GM18508 (cell line): Measurements from ENCODE around the gene LRRC46.

Experiments used
- ATAC-seq: cut with Tn5 transposase; IDR thresholded peaks from one replicate; pipeline ENCODE4 v1.9.1; 2021; ENCODE audit warnings: moderate number of reproducible peaks; ENCODE audit not compliant: insufficient read depth, unreplicated experiment

Gene LRRC46

DNA sequence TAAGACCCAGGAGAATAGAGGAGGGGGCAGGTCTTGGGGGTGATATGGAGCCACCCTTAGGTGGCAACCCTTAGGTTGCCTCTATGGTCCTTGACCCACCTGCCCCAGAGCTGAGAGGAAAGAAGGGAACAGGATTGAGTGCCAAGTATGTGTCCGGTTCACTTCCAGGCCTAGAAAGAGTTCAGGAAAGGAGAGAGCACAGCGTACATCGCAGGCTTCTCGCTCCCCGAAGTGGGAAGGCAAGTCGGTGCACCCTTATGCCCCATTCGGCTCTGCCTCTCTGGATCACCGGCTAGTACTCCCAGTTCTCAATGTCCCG is 18.9 kb downstream of the LRRC46 start:
- ATAC-seq, result no peak

DNA sequence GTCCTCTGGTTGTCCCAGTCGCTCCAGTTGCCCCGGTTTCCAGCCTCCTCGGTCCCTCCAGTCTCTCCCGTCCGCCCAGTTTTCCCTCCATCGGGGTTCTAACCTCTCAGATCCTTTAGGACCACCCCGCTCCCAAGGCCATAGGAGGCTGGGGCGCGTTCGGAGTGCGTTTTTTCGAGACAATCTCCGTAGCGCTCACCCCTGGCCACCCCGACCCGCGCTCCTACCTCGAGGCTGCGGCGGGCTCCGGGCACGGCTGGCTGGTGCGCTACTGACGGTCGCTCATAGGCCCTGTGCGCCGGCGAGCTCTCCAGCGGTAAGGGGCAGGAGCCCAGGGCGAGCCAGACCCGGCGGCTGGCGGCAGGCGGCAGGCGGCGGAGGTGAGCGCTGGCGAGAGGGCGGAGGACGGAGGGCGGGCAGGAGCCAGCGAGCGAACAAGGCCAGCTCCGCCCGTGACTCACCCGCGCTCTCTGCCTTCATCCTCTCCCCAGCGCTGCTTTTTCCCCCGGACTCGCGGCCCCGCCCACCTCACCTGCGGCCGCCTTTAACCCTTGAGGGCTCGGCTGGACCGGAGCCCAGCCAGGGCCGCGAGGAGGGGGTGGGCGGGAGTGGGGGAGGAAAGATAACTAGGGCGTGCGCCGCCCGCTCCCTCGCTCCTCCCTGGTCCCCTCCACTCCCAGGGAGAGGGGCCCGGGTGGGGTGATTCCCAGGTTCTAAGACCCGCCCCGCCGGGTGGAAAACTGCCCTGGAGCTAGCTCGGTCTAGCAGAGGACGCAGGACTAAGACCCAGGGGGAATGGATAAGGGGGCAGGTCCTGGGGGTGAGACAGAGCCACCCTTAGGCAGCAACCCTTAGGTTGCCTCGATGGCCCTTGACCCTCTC is 19.5 kb downstream of the LRRC46 start, which contains the start of gene SP6:
TSS of gene SP6 (minus strand) at position 472 of the 882 bp plus-strand sequence. CDS start 2,734 bp downstream, outside the sequence.
- no peak for ATAC-seq

DNA sequence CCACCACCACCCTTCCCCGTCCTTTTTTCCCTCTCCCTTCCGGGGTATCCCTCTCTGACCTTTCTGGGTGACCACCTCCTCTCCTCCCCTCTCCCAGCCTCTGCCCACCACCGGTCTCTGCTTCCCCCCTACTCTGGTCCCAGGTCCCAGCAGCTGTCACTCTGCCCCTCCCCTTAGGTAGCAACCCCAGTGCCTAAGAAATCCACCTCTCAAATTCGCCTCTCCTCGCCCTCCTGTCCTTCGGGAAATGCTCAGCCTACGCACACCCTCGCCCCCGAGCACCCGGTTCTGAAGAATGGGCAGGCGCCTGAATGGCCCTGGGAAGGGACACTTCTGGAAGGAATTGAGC is 20.3 kb downstream of the LRRC46 start:
- no peak for ATAC-seq

DNA sequence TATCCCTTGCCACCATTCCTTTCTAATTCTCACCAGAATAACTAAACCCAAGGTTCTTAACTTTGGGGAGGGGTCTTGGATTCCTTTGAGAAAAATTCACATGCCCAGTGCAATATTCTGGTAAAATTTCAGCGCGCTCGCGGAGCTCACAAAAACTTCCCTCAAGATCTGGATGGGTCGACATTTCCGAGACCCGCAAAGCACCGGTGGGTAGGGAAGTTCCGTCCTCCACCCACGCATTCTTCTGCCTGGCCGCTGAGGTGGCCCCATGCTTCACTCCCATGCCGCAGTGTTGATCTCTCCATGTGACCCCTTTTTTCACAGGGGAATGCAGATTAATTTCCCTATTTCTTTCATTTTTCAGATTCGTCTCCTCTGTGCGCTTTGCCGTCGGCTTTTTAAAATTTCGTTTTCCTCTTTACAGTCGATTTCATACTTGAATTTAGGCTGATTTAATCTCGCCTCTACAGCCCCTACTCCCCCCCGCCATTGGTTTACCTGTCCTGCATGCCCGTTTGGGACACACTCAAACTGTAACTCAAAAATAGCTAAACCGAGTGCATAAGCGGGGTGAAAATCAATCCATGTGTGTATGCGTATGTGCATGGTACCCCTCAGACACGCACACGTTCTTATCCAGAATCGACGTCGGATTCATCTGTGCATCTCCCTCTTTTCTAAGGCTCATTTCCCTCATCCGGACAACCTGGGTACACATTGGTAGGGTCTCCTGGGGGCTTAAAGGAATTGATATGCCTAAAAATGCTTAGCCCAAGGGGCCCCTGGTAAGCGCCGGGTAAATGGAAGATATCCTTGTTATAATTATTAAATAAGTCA is 20.9 kb downstream of the LRRC46 start:
- no peak for ATAC-seq

DNA sequence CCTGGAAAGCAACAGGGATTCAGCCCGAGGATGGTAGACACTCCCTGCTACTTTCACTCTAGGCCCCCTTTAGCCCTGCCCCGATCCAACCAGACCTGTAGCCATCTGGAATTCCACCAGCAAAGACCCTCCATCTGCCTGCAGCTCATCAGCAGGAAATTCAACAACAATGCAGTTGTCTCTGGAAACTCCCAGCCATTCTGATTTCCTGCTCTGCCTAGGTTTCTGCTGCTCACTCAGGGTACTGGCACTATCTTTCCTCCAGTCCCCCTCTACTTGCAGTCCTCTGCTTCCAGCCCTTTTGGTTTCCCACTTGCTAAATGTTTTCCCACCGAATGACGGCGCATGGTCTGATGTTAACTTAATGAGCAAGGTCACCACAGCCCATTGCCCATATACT is 22.1 kb downstream of the LRRC46 start:
- no peak for ATAC-seq

DNA sequence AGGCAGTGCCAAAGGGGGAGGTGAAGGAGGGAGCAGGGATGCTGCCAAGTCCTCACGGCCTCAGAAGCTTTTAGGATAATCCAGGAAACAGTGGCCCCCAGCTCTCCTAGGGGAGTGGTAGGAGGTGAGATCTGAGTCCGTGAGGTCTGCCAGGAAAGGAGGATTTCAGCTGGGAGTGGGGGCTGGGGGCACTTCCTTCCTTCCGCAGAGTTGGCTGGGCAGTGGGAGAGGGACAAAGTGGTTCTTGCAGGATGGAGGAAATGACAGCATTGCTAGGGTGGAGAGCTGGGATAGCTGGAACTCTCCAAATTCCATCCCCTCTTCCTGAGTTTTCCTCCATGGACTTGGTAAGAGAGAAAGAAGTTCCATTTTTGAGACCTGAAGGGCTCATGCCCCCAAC is 24.3 kb downstream of the LRRC46 start:
- no peak for ATAC-seq

DNA sequence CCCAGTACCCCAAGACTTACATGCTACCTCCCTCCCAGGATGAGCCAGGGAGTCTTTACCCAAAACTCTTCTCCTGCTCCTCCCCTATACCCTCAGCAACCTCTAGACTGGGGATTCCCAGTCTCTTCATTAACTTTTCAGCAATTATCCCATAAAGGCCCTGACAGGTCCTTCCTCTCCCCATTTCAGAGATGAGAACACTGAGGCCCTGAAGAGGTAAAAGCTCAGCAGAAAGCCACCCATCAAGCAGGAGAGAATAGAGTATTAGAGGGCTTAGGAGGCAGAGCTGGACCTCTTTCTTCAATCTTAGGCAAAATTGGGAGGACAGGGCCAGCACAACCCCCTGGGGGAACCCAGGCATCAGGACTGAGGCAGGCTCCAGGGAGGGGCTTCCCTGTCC is 25.4 kb downstream of the LRRC46 start:
- ATAC-seq, result no peak

DNA sequence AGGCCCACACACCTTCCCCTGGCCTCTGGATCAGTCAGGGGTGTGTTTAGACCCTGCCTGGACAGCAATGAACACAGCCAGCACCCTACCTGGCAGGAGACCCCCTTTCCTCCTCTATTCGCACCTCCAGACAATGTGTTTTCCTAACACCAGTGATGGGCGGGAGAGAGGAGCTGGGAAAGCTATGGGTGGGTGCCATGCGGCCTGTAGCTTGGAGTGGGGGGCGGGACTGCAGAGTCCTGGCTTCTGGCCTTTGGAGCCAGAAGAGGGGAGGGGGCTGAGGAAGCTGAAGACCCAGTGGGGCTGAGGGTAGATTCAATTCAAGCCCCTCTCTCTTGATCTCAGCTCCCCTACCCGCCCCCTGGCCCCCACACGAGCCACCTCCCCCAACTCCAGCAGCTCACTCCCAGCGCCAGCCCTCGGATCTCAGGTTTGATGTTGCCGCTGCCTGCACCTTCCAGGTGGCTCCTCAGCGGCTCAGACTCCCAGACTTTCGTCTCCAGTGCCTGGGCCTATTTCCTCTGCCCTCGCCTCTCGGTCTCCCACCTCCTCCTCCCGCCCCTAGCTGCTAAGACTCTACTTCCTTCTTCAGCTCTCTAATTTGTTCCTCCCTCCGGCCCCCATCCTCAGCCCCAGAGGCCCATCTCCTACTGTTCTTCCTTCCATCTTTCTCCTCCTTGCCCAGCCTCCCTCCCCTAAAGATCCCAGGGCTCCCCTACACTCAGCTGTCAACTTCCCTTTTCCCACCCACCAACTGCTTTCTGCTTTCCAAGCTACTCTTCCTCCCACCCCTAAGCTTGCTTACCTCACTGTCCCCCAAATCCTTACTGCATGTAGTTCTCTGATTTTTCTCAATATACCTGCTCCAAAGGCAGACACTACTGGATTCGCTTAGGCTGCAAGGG is 26.3 kb downstream of the LRRC46 start:
- ATAC-seq, result no peak

DNA sequence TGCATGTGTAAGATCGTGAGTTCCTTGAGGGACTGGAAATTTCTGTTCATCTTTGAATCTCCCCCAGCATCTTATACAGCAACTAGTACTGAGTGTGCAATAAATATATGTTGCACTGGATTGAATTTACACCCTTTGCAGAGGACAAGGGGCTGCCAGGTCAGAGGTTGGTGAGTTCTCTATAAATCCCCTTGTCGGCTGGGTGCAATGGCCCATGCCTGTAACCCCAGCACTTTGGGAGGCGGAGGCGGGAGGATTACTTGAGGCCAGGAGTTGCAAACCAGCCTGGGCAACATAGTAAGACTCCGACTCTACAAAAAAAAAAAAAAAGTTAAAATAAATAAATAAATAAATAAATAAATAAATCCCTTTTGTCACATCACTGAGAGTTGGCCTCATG is 28.9 kb downstream of the LRRC46 start:
- ATAC-seq, result no peak

DNA sequence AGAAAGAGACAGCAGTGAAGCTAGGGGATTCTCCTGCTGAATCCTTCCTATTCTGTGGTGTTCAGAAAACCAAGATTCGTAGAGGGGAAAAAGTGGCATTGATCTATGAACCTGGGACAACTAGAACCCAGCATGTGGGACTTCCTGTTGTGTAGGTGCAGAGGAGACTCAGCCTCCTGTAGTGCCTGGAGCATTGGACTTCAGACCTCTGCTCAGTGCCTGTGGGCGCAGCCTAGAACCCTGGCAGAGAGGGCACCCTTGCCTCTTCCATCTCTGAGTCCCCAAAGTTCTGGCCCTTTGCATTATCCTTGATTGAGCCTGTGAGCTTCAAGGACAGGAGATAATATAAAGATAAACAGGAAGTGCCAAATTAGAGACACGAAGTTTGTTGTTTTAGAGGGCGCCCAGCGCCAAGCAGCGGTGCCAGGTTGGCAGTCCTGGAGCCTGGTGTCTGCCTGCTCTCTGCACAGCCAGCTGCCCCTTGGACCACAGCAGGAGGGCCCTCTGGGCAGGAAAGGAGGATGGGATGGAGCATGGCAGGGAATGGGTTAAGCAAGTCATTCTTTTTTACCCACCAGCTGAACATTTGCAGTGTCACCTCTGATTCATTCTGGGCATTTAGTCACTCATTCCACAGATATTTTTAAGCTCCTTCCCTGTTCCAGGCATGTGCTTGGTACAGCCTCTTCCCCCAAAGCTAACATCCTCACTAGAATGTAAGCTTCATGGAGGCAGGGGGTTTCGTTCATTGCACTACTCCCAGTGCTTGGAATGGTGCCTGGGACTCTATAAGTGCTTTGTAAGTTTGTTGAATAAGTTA is 31.4 kb downstream of the LRRC46 start:
- no peak for ATAC-seq

DNA sequence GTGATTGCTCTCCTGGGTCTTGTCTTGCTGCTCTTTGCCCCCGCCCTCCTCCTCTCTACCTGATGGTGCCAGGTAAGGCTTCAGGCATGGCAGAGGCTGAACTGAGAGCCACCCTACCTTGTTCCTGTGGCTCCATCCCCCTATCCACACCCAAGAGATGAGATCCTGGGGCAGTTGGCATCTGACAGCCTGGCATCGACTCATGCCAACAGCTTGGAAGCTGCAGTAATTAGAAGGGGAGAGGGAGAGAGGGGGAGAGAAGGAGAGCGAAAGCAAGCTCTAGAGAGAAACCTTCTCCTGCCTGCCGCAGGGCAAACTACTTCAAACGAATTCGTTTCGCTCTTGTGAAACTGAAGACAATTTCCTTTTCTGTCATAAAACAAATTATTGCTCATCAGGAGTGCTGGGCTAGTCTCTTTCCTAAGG is 33.3 kb downstream of the LRRC46 start:
- ATAC-seq, result no peak

DNA sequence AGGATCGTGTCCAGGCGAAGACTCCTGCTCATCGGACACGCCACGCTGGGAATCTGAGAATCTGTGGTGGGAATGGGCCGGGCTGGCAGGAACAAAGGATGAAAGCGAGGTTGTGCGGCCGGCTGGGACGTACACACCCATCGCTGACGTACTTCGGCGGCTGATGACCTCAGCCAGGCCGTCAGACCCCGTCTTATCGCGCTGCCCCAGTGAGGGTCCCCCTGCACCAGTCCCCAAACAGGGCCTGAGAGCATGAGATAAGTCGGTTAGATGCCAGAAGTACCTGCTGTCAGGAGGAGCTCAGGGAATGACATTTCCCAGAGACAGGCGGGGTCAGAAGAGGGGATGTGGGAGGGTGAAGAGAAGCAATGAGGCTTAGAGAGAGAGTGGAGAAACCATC is 35.5 kb downstream of the LRRC46 start:
- ATAC-seq, result no peak

DNA sequence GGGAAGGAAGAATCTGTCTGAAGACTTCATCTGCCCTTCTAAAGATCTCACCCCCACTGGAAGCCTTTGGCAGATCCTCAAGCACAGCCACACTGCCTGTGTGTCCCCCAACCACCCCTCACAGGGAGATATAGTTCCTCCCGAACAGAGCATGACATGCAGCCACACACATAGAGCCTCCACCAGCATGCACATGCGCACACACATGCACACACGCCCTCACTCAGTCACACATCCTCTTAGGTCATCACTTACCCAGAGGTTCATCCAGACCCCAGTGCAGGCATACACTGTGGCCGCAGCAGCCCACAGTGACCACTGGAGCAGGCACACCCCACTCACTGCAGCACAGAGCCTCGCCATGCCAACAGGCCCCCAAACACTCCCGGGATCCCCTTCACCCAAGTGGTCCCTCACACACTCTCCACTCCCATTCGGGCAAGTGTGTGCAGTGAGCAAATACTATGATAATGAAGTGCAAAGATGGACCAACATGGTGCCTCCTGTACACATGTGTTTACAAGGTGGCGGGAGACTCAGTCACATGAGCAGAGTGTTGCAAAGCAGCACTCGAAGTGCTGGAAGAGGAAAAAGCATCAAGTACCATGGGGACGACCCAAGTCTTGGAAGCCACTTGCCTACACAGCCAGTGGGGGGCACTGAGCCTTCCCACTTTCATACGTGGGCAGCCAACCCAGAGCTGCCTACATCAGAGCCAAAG is 36.5 kb downstream of the LRRC46 start:
- ATAC-seq, result no peak

DNA sequence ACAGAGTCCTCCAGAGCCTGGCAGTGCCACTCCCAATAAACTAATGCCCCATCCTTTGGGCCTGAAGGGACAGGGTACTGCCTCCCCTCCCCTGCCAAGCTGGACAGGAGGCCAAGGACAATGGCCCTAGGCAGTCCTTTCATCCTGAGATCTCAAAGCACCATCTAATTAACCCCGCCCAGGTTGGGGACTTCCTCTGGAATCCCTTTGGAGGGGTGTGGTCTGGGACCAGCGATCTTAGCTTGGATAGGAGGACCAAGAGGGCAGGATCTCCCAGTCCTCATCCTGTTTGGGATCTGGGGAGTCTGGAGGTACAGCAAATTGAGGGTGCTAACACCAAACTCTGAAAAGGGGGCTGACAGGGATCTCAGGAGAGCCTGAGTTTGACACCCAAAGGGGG is 37.6 kb downstream of the LRRC46 start:
- no peak for ATAC-seq

DNA sequence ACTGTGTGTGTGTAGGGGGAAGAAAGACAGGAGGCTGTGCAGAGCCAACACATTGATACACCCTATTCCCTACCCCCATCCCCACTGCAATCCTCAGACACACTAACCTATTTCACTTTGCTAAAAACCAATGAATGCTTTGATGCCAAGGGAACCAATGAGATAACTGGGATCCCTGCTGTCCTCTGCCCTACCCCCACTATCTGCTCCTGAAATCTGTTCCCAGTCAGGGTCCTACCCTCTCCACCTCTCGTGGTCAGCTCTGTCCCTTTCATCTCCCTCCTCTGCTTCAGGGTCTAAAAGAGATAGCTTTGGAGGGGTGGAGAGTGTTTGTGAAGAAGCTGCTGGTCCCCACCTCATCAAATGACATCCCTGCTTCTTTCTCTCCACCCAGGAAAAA is 38.6 kb downstream of the LRRC46 start:
- ATAC-seq, result no peak

DNA sequence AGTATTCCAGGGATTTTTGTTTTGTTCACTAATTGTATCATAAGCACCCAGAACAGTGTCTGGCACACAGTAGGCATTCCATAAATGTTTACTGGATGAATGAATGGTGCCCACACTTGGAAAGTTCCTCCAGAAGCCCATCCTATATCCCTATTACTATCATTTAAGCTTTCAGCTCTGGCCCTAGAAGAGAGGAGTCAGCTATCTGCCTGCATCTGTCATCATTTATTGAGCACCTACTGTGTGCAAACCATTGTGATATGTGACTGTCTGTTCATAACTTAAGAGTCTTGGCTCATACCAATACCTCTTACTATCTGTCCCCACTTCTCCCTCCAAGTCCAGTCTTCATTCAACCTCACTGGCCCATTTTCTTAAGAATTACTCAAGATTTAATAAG is 39.6 kb downstream of the LRRC46 start:
- ATAC-seq, result no peak

DNA sequence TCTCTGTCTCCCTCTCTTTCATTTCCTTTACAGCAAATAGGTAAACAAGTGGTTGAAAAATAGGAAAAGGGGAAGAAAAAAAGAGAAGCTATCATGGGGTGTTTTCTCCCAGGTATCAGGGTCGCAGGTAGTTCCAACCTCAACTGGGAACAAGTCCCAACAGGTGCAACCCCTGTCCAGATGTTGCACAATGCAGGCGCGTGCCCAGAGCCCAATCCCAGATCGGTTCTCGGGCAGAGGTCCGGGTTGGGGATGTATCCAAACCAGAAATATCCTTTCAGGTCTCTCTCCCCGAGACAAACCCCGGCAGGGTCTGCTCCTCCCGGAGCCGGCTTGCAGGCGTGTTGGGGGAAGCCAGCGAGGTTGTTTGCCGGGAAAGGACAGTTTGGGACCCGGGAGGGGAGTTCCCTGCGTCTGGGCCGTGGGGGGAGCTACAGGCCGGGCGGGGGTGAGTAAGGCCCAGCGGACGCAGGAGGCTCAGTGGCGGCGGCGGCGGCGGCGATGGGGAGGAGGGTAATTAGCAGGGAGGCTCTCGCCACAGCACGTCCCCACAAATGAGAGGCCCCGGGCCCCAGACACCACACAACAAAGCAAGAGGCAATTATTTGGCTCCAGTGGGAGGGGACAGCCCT is 40.7 kb downstream of the LRRC46 start:
- no peak for ATAC-seq

DNA sequence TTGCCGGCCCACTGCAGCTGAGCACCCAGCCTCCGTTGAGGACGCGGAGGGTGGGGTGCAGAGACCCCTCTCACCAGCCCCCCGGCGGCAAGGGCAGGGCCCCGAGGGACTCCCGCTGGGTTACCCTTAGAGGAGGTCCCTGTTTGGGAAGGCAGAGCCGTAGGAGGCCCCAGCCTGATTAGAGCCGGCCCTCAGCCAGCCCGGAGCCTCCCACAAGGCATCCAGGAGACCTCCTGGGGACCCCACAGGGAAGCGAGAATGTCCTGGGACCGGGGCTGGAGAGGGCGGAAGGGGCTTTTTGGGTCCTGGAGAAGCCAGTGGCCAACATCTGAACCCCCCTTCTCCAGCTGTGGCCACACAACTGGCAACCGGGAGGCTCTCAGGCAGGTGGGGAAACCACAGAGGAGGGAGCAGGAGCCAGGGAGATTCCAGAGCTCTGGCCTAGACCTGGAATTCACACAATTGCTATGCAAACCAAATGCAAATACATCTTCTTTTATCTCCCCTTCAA is 41.2 kb downstream of the LRRC46 start:
- no peak for ATAC-seq
